ENCODE measurements around the gene PRPF31. TPM values are rescaled to one million over a fixed set of nuclear protein-coding genes. Genes with fewer than 3 reads are reported as not detected.
A peak's percentile ranks its signal among the peaks of the same experiment; 100 is the strongest.
"Not testable (repeated sequence)": the region's sequence is repeated elsewhere in the genome, so short reads cannot be mapped to it uniquely, and the experiment has no call there.

Gene PRPF31, protein sequence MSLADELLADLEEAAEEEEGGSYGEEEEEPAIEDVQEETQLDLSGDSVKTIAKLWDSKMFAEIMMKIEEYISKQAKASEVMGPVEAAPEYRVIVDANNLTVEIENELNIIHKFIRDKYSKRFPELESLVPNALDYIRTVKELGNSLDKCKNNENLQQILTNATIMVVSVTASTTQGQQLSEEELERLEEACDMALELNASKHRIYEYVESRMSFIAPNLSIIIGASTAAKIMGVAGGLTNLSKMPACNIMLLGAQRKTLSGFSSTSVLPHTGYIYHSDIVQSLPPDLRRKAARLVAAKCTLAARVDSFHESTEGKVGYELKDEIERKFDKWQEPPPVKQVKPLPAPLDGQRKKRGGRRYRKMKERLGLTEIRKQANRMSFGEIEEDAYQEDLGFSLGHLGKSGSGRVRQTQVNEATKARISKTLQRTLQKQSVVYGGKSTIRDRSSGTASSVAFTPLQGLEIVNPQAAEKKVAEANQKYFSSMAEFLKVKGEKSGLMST
- total RNA-seq (2014; rRNA removed; shearing (Covaris generic); ENCODE audit: low replicate concordance) = 109 and 128 TPM in 2 replicates

DNA sequence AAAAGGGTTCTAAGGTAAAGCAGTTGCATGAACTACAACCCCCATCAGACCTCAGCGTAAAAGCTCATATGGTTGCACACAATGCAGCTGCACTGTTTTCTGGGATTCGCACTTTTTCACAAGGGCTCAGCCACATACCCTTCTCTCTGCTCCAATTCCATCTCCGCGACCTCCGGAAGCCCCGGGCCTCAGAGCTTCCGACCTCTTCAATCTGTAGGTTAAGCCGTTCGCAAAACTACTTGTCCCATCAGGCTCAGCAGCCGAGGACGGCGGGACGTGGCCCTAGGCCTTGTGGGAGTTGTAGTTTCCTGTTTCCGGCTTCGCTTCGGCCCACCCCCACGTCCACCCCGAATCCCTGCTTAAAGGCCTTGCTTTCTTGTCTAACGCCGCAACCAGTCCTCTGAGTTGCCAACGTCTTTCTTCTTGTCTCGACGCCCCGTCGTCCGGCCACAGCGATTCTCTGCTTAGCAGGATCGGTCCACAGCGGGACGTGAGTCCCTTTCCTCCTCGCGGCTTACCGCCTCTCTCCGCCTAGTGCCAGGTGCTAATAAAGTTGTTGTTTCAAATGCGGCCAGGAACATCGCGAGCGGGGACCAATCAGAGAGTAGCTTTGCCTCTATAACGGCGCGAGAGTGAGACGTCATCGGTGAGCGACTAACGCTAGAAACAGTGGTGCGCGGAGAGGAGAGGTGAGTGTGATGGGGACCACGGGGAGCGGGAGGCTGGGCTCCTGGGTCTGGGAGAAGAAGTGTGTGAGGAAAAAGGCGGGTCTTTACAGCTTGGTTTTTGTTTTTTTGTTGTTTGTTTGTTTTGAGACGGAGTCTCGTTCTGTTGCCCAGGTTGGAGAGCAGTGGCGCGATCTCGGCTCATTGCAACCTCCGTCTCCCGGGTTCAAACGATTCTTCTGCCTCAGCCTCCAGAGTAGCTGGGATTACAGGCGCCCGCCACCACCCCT lies at the start of gene PRPF31, which contains the start of gene TFPT:
TSS of gene PRPF31 (plus strand) at position 646 of the 955 bp plus-strand sequence. CDS start 2,525 bp downstream, outside the sequence.
TSS of gene TFPT (minus strand) at position 549 of the 955 bp plus-strand sequence. CDS start at position 161, 388 bp downstream.
- in situ Hi-C loops (cut with HindIII; ENCODE audit: low pct_unique_long_range_greater_than_20kb, low sequenced_read_pairs) = no loop called here
- peak; percentile 98 for DNase-seq (ENCODE audit: low read depth)

DNA sequence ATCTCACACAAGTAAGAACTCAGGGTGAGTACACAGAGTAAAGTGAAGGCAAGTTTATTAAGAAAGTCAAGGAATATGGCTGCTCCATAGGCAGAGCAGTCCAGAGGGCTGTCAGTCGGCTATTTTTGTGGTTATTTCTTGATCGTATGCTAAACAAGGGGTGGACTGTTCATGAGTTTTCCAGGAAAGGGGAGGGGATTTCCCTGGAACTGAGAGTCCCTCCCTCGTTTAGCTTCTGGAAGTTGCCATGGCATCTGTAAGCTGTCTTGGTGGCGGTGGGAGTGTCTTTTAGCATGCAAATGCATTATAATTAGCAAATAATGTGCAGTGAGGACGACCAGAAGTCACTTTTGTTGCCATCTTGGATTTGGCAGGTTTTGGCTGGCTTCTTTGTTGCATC lies 46.1 kb upstream of the PRPF31 start:
- DNase-seq (ENCODE audit: low read depth) = no peak
- in situ Hi-C loops (cut with HindIII; ENCODE audit: low pct_unique_long_range_greater_than_20kb, low sequenced_read_pairs) = no loop called here

DNA sequence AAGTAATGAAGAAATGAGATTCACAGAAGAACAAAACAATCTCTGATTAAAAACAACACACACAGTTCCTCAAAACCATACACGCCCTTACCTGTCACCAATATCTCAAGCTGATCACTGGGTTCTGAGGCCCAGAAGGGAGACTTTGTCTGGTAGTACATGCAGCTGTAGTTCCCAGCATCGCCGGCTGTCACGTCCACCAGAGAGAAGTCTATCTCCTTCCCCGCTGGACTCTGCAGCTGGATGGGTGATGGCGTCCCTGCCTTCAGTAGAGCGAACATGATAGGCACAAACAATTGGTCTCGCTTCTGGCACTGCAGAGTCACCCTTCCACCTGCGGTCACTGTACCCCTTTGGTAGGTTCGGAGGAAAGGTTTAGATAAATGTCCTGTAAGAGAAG lies 41.7 kb upstream of the PRPF31 start:
- DNase-seq (ENCODE audit: low read depth) = no peak
- in situ Hi-C loops (cut with HindIII; ENCODE audit: low pct_unique_long_range_greater_than_20kb, low sequenced_read_pairs) = no loop called here

DNA sequence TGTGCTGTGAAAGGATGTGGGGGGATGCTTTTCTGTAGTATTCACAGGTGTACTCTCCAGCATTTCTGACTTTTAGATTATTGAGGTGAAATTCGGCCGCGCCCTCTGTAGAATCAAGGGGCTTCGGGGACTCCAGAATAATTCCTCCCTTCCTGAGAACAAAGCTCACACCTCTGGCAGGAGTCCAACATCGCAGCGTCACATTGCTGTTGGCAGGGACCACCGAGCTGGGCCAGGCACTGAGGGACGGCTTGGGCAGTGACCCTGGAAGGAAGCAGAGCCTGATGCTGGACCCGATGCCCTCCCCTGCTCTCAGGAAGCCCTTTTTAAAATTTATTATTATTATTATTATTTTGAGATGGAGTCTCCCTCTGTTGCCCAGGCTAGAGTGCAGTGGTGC lies 40.7 kb upstream of the PRPF31 start:
- DNase-seq (ENCODE audit: low read depth) = no peak
- in situ Hi-C loops (cut with HindIII; ENCODE audit: low pct_unique_long_range_greater_than_20kb, low sequenced_read_pairs) = no loop called here

DNA sequence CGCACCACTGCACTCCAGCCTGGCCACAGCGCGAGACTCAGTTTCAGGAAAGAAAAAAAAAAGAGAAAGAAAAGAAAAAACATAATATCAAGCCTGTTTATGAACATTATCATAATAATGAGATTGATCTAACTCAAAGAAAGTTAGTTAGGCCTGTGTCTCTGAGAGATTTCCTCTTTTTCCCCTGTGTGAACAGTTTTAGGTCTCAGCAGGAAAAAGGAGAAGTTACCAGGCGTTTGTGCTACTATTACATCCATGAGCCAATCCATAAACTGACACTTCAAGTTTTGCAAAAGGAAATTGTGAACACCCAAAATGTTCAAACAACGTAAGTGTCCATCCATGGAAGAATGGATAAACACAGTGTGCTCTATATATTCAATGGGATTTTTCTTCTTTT lies 38.2 kb upstream of the PRPF31 start:
- in situ Hi-C loops (cut with HindIII; ENCODE audit: low pct_unique_long_range_greater_than_20kb, low sequenced_read_pairs) = no loop called here
- no peak for DNase-seq (ENCODE audit: low read depth)

DNA sequence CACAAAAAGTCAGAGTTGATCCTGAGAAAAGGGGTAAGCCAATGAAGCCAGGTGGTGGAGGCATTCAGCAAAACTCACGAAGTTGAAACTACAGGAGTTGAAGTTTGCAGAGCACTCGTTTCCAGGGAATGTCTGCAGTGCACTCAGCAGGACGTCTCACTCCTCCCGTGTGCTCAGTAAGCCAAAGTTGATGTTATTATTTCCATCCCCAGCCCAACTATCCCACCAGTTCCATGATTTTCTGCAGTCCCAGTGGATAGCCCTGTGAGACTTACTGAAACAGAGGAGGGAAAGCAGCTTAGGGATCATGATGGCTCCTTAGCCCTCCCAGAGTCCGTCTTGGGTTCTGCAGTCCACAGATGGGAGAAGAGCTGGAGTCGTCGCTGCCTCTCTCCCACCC lies 34.5 kb upstream of the PRPF31 start, which contains the start of gene TARM1:
TSS of gene TARM1 (minus strand) at position 334 of the 400 bp plus-strand sequence. CDS start at position 309, 25 bp downstream.
- in situ Hi-C loops (cut with HindIII; ENCODE audit: low pct_unique_long_range_greater_than_20kb, low sequenced_read_pairs) = no loop called here

DNA sequence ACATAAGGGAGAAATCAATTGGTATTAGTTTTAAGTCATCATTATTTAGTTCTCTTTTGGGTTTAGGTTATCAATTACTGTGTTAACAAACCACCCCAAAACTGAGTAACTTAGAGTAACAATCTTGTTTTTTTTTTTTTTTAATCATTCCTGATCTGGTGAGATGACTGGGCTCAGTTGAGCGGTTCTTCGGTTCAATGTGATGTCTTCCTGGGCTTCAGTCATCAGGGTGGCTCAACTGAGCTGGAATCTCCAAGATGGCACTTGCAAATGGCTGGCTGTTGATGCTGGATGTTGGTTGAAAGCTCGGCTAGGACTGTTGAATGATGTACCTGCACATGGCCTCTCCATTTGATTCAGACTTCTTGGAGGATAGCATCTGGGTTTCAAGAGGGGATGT lies 31.1 kb upstream of the PRPF31 start:
- no peak for DNase-seq (ENCODE audit: low read depth)
- in situ Hi-C loops (cut with HindIII; ENCODE audit: low pct_unique_long_range_greater_than_20kb, low sequenced_read_pairs) = no loop called here

More for the DNA sequence above, 34.5 kb upstream of the PRPF31 start, which contains the start of gene TARM1:
- no peak for DNase-seq (ENCODE audit: low read depth)

DNA sequence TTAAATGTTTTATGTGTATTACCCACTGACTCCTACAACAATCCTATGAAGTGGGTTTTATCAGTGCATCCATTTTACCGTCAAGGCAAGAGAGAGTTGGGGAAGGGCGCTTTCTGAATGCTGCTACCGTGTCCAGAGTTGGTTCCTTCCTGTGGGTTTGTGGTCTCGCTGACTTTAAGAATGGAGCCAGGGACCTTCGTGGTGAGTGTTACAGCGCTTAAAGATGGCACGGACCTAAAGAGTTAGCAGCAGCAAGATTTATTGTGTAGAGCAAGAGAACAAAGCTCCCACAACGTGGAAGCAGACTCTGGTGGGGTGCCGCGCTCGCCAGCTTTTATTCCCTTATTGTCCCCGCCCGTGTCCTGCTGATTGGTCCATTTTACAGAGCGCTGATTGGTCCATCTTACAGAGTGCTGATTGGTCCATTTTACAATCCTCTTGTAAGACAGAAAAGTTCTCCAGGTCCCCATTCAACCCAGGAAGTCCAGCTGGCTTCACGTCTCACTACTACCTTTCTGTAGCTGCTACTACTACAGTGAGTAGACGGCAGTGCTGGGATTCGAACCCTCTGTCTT lies 21.0 kb upstream of the PRPF31 start:
- in situ Hi-C loops (cut with HindIII; ENCODE audit: low pct_unique_long_range_greater_than_20kb, low sequenced_read_pairs) = no loop called here

DNA sequence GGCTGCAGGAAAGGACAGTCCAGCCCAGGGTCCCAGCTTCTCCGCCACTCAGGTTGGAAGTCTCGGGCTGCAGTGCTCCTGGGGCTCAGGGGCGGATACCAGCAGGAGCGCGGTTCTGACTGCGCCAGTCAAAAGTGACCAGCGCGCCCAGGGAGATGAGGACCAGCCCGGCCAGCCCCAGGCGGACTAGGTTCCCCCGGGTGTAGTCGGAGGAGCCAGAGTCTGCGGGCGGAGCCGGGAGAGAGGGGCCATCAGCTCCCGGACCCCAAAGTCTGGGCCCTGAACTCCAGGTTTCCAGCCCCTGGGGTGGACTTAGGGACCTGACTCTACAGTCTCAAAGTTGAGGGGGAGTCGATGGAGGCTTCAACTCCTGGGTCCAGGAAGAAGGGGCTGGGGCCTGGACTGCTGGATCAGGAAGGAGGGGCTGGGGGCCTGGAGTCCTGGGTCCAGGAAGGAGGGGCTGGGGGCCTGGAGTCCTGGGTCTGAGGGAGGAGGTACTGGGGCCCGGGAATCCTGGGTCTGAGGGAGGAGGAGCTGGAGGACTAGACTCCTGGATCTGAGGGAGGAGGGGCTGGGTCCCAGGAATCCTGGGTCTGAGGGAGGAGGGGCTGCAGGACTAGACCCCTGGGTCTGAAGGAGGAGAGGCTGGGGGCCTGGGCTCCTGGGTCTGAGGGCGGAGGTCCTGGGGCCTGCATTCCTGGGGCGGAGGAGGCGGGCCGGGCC lies 20.3 kb upstream of the PRPF31 start:
- in situ Hi-C loops (cut with HindIII; ENCODE audit: low pct_unique_long_range_greater_than_20kb, low sequenced_read_pairs) = no loop called here

More for the DNA sequence above, 21.0 kb upstream of the PRPF31 start:
- DNase-seq (ENCODE audit: low read depth) = no peak

DNA sequence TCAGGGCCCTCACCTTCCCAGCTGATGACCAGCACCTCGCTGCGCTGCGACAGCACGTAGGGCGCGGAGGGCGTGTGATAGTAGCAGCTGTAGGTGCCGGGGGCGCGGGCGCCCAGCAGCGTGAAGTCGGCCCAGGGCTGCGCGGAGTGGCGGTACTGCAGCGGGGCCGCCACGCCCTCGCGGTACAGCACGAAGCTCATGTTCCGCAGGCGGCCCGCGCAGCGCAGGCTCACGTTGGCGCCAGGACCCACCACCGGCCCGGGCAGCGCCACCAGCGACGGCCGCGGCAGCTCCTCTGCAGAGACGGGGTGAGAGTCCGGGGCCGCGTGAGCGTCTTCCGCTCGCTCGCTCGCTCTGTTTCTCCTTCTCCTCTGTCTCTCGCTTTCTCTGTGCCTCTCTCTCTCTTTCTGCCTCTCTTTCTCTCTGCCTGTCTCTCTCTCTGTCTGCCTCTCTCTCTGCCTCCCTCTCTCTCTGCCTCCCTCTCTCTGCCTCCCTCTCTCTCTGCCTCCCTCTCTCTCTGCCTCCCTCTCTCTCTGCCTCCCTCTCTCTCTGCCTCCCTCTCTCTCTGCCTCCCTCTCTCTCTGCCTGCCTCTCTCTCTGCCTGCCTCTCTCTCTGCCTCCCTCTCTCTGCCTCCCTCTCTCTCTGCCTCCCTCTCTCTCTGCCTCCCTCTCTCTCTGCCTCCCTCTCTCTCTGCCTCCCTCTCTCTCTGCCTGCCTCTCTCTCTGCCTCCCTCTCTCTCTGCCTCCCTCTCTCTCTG lies 19.5 kb upstream of the PRPF31 start:
- in situ Hi-C loops (cut with HindIII; ENCODE audit: low pct_unique_long_range_greater_than_20kb, low sequenced_read_pairs) = not testable (repeated sequence)
- peak; percentile 22 for DNase-seq (ENCODE audit: low read depth)

More for the DNA sequence above, 20.3 kb upstream of the PRPF31 start:
- DNase-seq (ENCODE audit: low read depth) = no peak

DNA sequence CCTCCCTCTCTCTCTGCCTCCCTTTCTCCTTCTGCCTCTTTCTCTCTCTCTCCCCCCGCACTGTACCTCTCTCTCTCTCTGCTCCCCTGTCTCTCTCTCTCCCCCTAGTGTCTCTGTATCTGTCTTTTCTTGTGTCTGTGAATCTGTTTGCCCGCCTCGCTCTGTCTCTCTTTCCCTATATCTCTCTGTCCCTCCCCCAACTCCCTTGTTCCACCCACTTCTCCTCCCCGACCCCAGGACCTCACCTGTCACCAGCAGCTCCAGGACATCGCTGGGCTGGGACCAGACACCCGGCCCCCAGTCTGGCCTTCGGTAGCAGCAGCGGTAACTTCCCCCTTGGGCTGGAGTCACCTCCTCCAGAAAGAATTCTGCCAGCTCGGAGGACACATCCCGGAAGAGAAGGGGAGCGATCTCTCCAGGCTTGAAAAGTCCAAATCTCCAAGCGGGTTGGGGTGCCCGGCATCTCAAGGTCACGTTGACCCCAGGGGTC lies 18.9 kb upstream of the PRPF31 start:
- in situ Hi-C loops (cut with HindIII; ENCODE audit: low pct_unique_long_range_greater_than_20kb, low sequenced_read_pairs) = no loop called here
- peak; percentile 58 for DNase-seq (ENCODE audit: low read depth)

DNA sequence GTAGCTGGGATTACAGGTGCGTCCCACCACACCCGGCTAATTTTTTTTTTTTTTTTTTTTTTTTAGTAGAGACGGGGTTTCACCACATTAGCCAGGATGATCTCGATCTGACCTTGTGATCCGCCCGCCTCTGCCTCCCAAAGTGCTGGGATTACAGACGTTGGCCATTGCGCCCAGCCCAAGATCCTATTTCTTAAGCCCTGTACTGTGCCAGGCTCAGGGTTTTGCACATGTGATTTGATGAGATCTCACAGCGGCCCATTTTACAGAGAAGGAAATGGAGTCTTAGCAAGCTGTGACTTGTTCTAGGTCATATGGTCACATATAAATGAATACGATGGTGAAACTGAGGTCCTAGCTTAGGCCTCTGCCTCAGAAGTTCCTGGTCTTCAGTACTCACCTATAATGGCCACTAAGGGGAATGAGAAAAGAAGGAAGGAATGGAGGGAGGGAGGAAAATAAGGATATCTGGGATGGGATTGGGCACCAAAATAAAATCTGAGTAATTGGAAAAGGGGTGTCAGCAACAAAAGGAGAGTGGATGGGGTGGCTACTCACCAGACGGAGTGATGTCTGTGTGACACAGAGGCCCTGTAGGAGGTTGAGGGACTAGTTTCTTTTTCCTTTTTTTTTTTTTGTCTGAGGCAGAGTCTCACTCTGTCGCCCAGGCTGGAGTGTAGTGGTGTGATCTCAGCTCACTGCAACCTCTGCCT lies 16.2 kb upstream of the PRPF31 start:
- no peak for DNase-seq (ENCODE audit: low read depth)
- in situ Hi-C loops (cut with HindIII; ENCODE audit: low pct_unique_long_range_greater_than_20kb, low sequenced_read_pairs) = no loop called here

DNA sequence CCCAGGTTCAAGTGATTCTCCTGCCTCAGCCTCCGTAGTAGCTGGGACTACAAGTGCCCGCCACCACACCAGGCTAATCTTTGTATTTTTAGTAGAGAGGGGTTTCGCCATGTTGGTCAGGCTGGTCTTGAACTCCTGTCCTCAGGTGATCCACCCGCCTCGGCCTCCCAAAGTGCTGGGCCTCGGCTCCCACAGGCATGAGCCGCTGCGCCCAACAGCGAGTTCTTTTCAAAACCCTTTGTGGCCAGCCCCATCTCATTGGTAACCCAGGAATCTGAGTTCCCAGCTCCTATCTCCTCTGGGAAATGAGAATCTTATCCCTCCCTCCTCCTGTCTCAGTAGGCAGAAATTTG lies 15.7 kb upstream of the PRPF31 start:
- DNase-seq (ENCODE audit: low read depth); in situ Hi-C loops (cut with HindIII; ENCODE audit: low pct_unique_long_range_greater_than_20kb, low sequenced_read_pairs): not testable (repeated sequence)

DNA sequence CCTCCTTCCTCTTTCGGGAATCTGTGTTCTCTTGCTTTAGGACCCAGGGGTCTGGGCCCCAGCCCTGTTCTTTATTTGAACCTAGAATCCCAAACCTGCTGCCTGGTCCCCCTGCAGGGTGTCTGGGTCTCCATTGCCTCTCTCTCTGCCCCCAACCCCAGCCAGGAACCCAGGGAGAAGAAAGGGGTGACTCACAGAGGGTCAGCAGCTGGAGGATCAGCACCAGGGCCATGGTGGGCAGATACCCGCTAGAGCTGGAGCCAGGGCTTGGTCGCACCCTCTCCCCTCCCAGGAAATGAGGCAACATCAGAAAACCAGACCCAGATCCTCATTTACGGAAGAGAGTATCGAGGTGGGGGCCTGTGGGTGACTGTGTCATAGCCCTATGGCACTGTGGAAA lies 15.0 kb upstream of the PRPF31 start, which contains the start of gene OSCAR:
TSS of gene OSCAR (minus strand) at position 243 of the 400 bp plus-strand sequence. CDS start at position 232, 11 bp downstream.
- in situ Hi-C loops (cut with HindIII; ENCODE audit: low pct_unique_long_range_greater_than_20kb, low sequenced_read_pairs) = no loop called here
- peak; percentile 23 for DNase-seq (ENCODE audit: low read depth)

DNA sequence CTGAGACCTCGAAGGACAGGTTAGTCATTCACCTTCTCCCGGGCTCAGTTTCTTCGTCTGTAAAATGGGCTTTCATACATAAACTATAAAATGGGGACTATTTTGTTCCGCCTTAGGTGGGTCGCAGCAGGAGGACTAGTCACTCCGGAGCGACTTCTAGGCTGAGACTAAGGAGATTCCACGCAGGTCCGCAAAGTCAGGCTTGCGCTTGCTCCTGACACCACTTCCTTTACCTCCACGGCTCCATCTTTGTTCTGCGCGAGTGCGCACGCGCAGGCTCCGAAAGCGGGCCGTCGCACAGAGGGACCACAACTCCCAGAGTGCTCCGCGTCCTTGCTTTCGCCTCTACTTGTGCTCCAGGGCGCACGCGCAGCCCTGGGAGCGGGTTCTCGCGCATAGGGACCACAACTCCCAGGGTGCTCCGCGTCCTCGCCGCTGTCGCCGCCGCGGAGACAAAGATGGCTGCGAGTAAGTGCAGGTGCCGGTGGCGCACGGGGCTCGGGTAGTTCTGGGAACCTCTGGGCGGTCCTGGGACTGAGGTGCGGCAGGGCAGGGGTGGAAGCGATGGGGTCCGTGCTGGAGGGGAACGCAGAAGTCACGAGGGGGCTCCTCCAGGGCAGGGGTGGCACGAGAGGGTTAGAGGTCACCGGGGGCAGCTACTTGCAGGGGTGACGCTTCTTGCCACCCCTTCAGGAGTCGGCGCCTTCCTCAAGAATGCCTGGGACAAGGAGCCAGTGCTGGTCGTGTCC lies 13.0 kb upstream of the PRPF31 start, which contains the start of gene NDUFA3:
TSS of gene NDUFA3 (plus strand) at position 435 of the 749 bp plus-strand sequence. CDS start at position 459, 24 bp downstream.
- in situ Hi-C loops (cut with HindIII; ENCODE audit: low pct_unique_long_range_greater_than_20kb, low sequenced_read_pairs) = no loop called here
- peak; percentile 94 for DNase-seq (ENCODE audit: low read depth)
